Nephron progenitor cell (in vitro differentiated cells): ENCODE results near the gene CDC14A.

Source experiments
- DNase-seq: peaks from one replicate; pipeline ENCODE4 v3.0.0; 2021
- H3K27ac Mint-ChIP-seq: 2 replicates; pipeline ENCODE4 v1.8.0; 2021; ENCODE audit warnings: mild to moderate bottlenecking, moderate library complexity, mixed read lengths
- H3K27me3 Mint-ChIP-seq: 2 replicates; pipeline ENCODE4 v1.8.0; 2021; ENCODE audit warnings: mild to moderate bottlenecking, low read depth, mixed read lengths; ENCODE audit not compliant: poor library complexity
- H3K36me3 Mint-ChIP-seq: 2 replicates; pipeline ENCODE4 v1.8.0; 2021; ENCODE audit warnings: low read depth, mixed read lengths
- H3K4me1 Mint-ChIP-seq: 2 replicates; pipeline ENCODE4 v1.8.0; 2021; ENCODE audit warnings: mixed read lengths
- H3K4me3 Mint-ChIP-seq: 2 replicates; pipeline ENCODE4 v1.8.0; 2021; ENCODE audit warnings: mild to moderate bottlenecking, moderate library complexity, mixed read lengths
- H3K9me3 Mint-ChIP-seq: 2 replicates; pipeline ENCODE4 v1.8.0; 2021; ENCODE audit warnings: mild to moderate bottlenecking, moderate library complexity, mixed read lengths
- TF ChIP-seq, protein P1 (sequence below): fragments of 200-600 bp; sonication (generic); IDR thresholded peaks from 2 replicates; pipeline ENCODE4 v1.5.0; 2021; ENCODE audit warnings: antibody characterized with exemption

Gene CDC14A

DNA sequence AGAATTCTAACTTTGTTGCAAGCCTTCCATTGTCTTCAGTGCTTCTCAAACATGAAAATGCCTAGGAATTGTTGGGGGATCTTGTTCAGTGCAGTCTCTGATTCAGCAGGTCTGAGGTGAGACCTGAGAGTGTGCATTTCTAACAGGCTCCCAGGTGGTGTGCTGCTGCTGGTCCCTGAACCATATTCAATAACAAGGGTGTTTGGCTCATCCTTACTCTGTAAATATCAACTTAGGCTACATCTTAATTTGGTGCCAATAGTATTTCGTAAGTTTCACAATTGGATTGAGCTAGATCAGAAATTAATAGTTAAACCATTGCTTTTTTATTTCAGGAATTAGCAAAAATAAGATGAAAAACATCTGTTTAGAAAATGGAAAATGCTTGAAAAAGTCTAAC lies 126.5 kb downstream of the CDC14A start:
- Mint-ChIP-seq H3K36me3 (peaks cover 46% of the 10 kb centered on the region), H3K27ac (no peak overlapping the region), H3K4me1 (no peaks in the 10 kb centered on the region), H3K9me3 (no peaks in the 10 kb centered on the region), H3K4me3 (no peak overlapping the region), H3K27me3 (no peaks in the 10 kb centered on the region)
- no peak for DNase-seq
- TF ChIP-seq, protein P1, sequence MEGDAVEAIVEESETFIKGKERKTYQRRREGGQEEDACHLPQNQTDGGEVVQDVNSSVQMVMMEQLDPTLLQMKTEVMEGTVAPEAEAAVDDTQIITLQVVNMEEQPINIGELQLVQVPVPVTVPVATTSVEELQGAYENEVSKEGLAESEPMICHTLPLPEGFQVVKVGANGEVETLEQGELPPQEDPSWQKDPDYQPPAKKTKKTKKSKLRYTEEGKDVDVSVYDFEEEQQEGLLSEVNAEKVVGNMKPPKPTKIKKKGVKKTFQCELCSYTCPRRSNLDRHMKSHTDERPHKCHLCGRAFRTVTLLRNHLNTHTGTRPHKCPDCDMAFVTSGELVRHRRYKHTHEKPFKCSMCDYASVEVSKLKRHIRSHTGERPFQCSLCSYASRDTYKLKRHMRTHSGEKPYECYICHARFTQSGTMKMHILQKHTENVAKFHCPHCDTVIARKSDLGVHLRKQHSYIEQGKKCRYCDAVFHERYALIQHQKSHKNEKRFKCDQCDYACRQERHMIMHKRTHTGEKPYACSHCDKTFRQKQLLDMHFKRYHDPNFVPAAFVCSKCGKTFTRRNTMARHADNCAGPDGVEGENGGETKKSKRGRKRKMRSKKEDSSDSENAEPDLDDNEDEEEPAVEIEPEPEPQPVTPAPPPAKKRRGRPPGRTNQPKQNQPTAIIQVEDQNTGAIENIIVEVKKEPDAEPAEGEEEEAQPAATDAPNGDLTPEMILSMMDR = no peak

DNA sequence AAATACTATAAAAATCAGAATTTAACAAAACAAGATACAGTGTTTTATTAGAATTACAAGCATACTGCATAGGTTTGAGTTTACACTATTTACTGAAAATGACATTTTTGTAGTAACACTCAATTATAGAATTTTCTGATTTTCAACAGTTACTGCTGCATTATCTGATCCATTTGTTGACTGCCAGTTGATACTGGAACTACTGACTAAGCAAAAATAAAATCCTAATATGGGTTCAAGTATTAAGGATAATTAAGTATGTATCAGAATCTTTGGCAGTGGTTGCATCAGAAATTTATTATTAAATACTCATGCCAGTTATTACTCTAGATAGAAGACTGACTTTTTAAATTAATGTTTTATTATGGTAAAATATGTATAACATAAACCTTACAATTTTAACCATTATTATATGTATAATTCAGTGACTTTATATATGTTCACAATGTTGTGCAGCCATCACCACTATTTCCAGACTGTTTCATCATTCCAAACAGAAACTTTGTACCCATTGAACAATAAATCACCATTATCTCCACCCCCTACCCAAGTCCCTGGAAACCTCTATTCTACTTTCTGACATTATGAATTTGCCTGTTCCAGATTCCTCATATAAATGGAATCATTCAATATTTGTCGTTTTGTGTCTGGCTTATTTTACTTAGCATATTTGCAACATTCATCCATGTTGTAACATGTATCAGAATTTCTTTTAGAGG lies 127.5 kb downstream of the CDC14A start:
- Mint-ChIP-seq H3K9me3 (no peaks in the 10 kb centered on the region), H3K4me1 (no peaks in the 10 kb centered on the region), H3K27me3 (no peaks in the 10 kb centered on the region), H3K36me3 (peaks cover 46% of the 10 kb centered on the region), H3K27ac (no peak overlapping the region), H3K4me3 (no peak overlapping the region)
- DNase-seq = no peak
- TF ChIP-seq, protein P1 = no peak

DNA sequence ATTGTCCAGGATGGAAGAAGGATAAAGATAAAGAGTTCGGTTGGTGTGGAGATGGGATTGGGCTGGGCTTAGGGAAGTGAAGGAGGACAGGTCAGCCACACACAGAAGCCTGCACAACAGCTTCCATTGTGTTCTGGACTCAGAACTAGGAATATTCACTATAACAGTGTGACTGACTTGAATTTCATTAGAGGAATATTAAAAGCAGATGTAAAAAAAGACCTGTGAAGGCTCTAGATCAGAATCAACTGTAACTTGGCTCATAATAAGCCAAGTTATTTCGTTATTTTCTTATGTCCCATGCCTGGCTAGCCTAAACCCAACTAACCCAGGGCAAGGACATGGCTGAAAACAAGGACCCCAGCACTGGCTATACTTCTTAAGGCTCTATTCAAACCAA lies 129.0 kb downstream of the CDC14A start:
- Mint-ChIP-seq H3K4me1 (peaks cover 7% of the 10 kb centered on the region), H3K4me3 (no peak overlapping the region), H3K36me3 (peaks cover 44% of the 10 kb centered on the region), H3K27ac (no peak overlapping the region), H3K27me3 (no peaks in the 10 kb centered on the region), H3K9me3 (no peaks in the 10 kb centered on the region)
- no peak for DNase-seq
- TF ChIP-seq, protein P1 = no peak

- Mint-ChIP-seq H3K27me3 (no peaks in the 10 kb centered on the region), H3K9me3 (no peaks in the 10 kb centered on the region), H3K36me3 (peaks cover 44% of the 10 kb centered on the region), H3K27ac (no peak overlapping the region), H3K4me3 (no peak overlapping the region), H3K4me1 (peaks cover 7% of the 10 kb centered on the region)
- TF ChIP-seq, protein P1 = no peak
- no peak for DNase-seq
These were observed 129.9 kb downstream of the CDC14A start for GRCh38 chr1:100482167-100482566.

DNA sequence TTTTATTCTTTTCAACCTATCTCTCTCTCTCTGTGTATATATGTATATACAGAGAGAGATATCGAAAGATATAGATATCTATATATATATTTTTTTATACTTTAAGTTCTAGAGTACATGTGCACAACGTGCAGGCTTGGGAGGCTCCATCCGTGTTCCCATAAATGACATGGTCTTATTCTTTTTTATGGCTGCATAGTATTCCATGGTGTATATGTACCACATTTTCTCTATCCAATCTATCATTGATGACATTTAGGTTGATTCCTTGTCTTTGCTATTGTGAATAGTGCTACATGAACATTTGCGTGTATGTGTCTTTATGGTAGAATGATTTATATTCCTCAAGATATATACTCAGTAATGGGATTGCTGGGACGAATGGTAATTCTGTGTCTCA lies 130.4 kb downstream of the CDC14A start:
- Mint-ChIP-seq H3K9me3 (no peaks in the 10 kb centered on the region), H3K4me3 (no peak overlapping the region), H3K27me3 (no peaks in the 10 kb centered on the region), H3K27ac (no peak overlapping the region), H3K36me3 (peaks cover 44% of the 10 kb centered on the region), H3K4me1 (peaks cover 7% of the 10 kb centered on the region)
- no peak for DNase-seq
- TF ChIP-seq, protein P1 = no peak

DNA sequence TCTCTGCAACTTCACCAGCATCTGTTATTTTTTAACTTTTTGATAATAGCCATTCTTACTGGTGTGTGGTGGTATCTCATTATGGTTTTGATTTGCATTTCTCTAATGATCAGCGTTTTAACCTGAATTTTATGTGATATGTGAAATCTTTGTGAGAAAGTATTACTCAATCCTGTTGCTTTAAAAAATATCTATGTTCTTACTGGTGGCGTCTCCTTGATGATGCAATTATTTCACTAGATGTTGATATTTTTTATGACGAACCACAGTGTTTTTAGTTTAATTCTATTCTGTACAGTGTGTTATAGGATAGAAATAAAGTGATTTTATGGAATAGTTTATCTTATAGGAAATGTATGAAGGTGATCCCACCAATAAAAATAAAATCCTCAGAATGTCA lies 130.9 kb downstream of the CDC14A start:
- Mint-ChIP-seq H3K27me3 (no peaks in the 10 kb centered on the region), H3K27ac (no peak overlapping the region), H3K4me1 (peaks cover 7% of the 10 kb centered on the region), H3K9me3 (no peaks in the 10 kb centered on the region), H3K36me3 (peaks cover 44% of the 10 kb centered on the region), H3K4me3 (no peak overlapping the region)
- no peak for DNase-seq
- TF ChIP-seq, protein P1 = no peak
